ENCODE results near the gene AKNAD1.

Gene AKNAD1

GRCh38 chr1:108865316-108865910 is 8.5 kb upstream of the AKNAD1 start:
- no peak for DNase-seq (ENCODE audit: extremely low spot score)
- no peak for TF ChIP-seq CTCF (IDR thresholded peaks at IDR 0.05; ENCODE audit: control extremely low read depth, extremely low read depth, low read depth, missing control alignments)
- POLR2A ChIA-PET = no interaction called here
- CTCF ChIA-PET = interaction anchor here (0.7 to 5.5 kb wide), 4 partner anchors 9 to 37 kb away, joined by 3 to 20 read pairs (median 10); no protein-coding TSS in a partner anchor

DNA sequence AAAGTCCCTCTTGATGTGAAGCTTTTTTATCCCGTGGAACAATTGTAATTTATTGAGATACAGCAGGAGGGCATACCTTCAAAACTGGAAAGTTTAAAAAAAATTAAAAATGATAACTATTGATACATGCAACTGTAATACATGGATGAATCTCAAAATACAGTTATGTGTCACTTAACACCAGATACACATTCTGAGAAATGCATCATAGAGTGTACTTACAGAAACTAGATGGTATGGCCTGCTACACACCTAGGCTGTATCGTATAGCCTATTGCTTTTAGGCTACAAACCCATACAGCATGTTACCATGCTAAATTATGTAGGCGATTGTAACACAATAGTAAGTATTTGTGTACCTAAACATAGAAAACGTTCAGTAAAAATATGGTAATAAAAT is 7.1 kb upstream of the AKNAD1 start:
- ChIA-PET POLR2A (no interaction called here), CTCF (interaction anchor here (1.4 to 5.5 kb wide), 3 partner anchors 7 to 35 kb away, joined by 4 to 20 read pairs (median 14); no protein-coding TSS in a partner anchor)
- DNase-seq (ENCODE audit: extremely low spot score) = no peak
- TF ChIP-seq CTCF (IDR thresholded peaks at IDR 0.05; ENCODE audit: control extremely low read depth, extremely low read depth, low read depth, missing control alignments) = no peak

- CTCF ChIA-PET = interaction anchor here (1.3 to 5.5 kb wide), 7 partner anchors 9 to 36 kb away, joined by 3 to 20 read pairs (median 6); no protein-coding TSS in a partner anchor
- TF ChIP-seq CTCF (IDR thresholded peaks at IDR 0.05; ENCODE audit: control extremely low read depth, extremely low read depth, low read depth, missing control alignments) = no peak
- POLR2A ChIA-PET = no interaction called here
- DNase-seq (ENCODE audit: extremely low spot score) = no peak
Measured at GRCh38 chr1:108862698-108863477, 6.0 kb upstream of the AKNAD1 start.

GRCh38 chr1:108862017-108862610 is 5.2 kb upstream of the AKNAD1 start:
- POLR2A ChIA-PET = no interaction called here
- CTCF ChIA-PET = interaction anchor here (0.9 to 5.5 kb wide), 6 partner anchors 11 to 37 kb away, joined by 3 to 20 read pairs (median 6); no protein-coding TSS in a partner anchor
- TF ChIP-seq CTCF (IDR thresholded peaks at IDR 0.05; ENCODE audit: control extremely low read depth, extremely low read depth, low read depth, missing control alignments) = no peak
- DNase-seq (ENCODE audit: extremely low spot score) = no peak

DNA sequence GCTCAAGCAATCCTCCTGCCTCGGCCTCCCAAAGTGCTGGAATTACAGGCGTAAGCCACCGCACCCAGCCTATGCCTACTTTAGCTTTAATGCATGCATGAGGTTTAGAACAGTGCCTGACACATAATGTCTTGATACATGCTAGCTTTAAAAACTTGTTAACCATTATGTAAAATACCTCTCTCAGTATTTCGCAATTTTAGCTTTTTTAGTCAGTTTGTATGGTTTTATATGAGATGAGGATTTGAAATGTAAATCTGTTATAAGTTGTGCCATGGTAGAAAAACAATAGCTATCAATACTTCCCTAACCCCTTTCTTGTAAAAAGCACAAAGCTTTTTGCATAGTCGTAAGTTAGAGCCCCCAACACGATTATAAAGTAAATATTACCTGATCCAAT is 4.7 kb upstream of the AKNAD1 start:
- ChIA-PET POLR2A (no interaction called here), CTCF (interaction anchor here (0.9 to 1.9 kb wide), 5 partner anchors 12 to 37 kb away, joined by 3 to 13 read pairs (median 6); no protein-coding TSS in a partner anchor)
- no peak for TF ChIP-seq CTCF (IDR thresholded peaks at IDR 0.05; ENCODE audit: control extremely low read depth, extremely low read depth, low read depth, missing control alignments)
- no peak for DNase-seq (ENCODE audit: extremely low spot score)

- no peak for TF ChIP-seq CTCF (IDR thresholded peaks at IDR 0.05; ENCODE audit: control extremely low read depth, extremely low read depth, low read depth, missing control alignments)
- CTCF ChIA-PET = interaction anchor here (1.4 kb wide), 1 partner anchor 16 kb away, joined by 5 read pairs; no protein-coding TSS in a partner anchor
- no peak for DNase-seq (ENCODE audit: extremely low spot score)
- POLR2A ChIA-PET = no interaction called here
Measured at GRCh38 chr1:108860190-108860907, 3.5 kb upstream of the AKNAD1 start.
